Keratinocyte (primary cell): Measurements from ENCODE around the gene COL4A6. TPM values are rescaled to one million over a fixed set of nuclear protein-coding genes. Genes with fewer than 3 reads are reported as not detected.

Experiments
- DNase-seq: peaks from one replicate; pipeline ENCODE4 v3.0.0-alpha.2; 2011; ENCODE audit warnings: low read depth, missing footprints, low spot score
- FAIRE-seq: peaks from 2 replicates; lab custom pipeline; 2011; peaks lifted over from hg19 to GRCh38; lab: Jason Lieb, UNC
- H2AFZ ChIP-seq: 2 replicates; pipeline ENCODE4 v1.6.0; 2012; ENCODE audit warnings: low read length, control low read depth, inconsistent platforms; ENCODE audit not compliant: control insufficient read depth
- H3K27ac ChIP-seq: 2 replicates; pipeline ENCODE4 v1.5.1; 2011; ENCODE audit warnings: low read length; ENCODE audit not compliant: control insufficient read depth, insufficient read depth
- H3K27me3 ChIP-seq: 3 replicates; pipeline ENCODE4 v1.6.0; 2011; ENCODE audit warnings: low read length; ENCODE audit not compliant: control insufficient read depth, insufficient read depth; ENCODE audit errors: extremely low read depth
- H3K36me3 ChIP-seq, 2 experiments: 2 replicates in 1 of 2; 3 replicates in 1 of 2; pipeline ENCODE4 v1.5.1; 2011; ENCODE audit warnings: low read length in 2 of 2, mild to moderate bottlenecking in 1 of 2; ENCODE audit not compliant: control insufficient read depth in 2 of 2, insufficient read depth in 2 of 2; ENCODE audit errors: extremely low read depth in 1 of 2
- H3K4me1 ChIP-seq: 3 replicates; pipeline ENCODE4 v1.5.1; 2011; ENCODE audit warnings: low read length; ENCODE audit not compliant: control insufficient read depth, insufficient read depth; ENCODE audit errors: extremely low read depth
- H3K4me2 ChIP-seq: 3 replicates; pipeline ENCODE4 v1.6.0; 2011; ENCODE audit warnings: low read depth, low read length; ENCODE audit not compliant: control insufficient read depth, insufficient read depth; ENCODE audit errors: extremely low read depth
- H3K4me3 ChIP-seq, 3 experiments: fragments of 200-600 bp in 1 of 3; sonication (generic) in 1 of 3; 2 replicates in 2 of 3; 3 replicates in 1 of 3; pipeline ENCODE4 v1.5.1; 2011 to 2016; ENCODE audit warnings: low read length in 3 of 3, mild to moderate bottlenecking in 3 of 3, control low read depth in 2 of 3, inconsistent platforms in 1 of 3, low read depth in 1 of 3, mixed read lengths in 1 of 3, mixed run types in 1 of 3, moderate library complexity in 1 of 3; ENCODE audit not compliant: control insufficient read depth in 2 of 3, insufficient read depth in 2 of 3; ENCODE audit errors: extremely low read depth in 1 of 3
- H3K79me2 ChIP-seq: 2 replicates; pipeline ENCODE4 v1.6.0; 2012; ENCODE audit warnings: low read length; ENCODE audit not compliant: control insufficient read depth, insufficient read depth
- H3K9ac ChIP-seq: 3 replicates; pipeline ENCODE4 v1.6.0; 2011; ENCODE audit warnings: low read length; ENCODE audit not compliant: control insufficient read depth, insufficient read depth; ENCODE audit errors: extremely low read depth
- H3K9me1 ChIP-seq: 3 replicates; pipeline ENCODE4 v1.6.0; 2011; ENCODE audit warnings: low read length; ENCODE audit not compliant: control insufficient read depth, insufficient read depth; ENCODE audit errors: extremely low read depth
- H3K9me3 ChIP-seq: 2 replicates; pipeline ENCODE4 v1.5.1; 2012; ENCODE audit warnings: low read depth, low read length; ENCODE audit not compliant: control insufficient read depth
- H4K20me1 ChIP-seq: 3 replicates; pipeline ENCODE4 v1.6.0; 2011; ENCODE audit warnings: low read length; ENCODE audit not compliant: control insufficient read depth, insufficient read depth; ENCODE audit errors: extremely low read depth
- EZH2 ChIP-seq: IDR thresholded peaks from one replicate; pipeline ENCODE4 v1.6.1; 2012; ENCODE audit warnings: inconsistent platforms, mild to moderate bottlenecking, low read length, moderate library complexity
- dilution Hi-C: fragments of 300-500 bp; cut with MboI; formaldehyde crosslinking; loops from one replicate; pipeline ENCODE4 v1.7.0; 2020; ENCODE audit warnings: low sequenced_read_pairs; ENCODE audit not compliant: extremely low pct_ligation_motif_present
- polyA plus RNA-seq, 5 experiments: library from polyadenylated mRNA; depleted of rRNA in 3 of 5; stranded (reverse) in 3 of 5; stranded (forward) in 1 of 5; unstranded in 1 of 5; fragments of >200 nt; gene quantifications; 1 replicate in 1 of 5; 2 replicates in 3 of 5; 3 replicates in 1 of 5; pipeline versions ENCODE4 v1.2.1 to v1.2.3, GENCODE V29; 2011 to 2012; ENCODE audit warnings: missing spikeins in 2 of 5, low read depth in 1 of 5, low replicate concordance in 1 of 5
- TF ChIP-seq, protein P1 (sequence below), 3 experiments: IDR thresholded peaks in 1 of 3; conservative IDR thresholded peaks in 1 of 3; optimal IDR thresholded peaks in 1 of 3; 2 replicates in 2 of 3; 3 replicates in 1 of 3; pipeline versions ENCODE3 to v1.5.1; 2011; ENCODE audit warnings: low read length in 3 of 3, mild to moderate bottlenecking in 3 of 3, moderate library complexity in 2 of 3, control low read depth in 1 of 3, inconsistent platforms in 1 of 3; ENCODE audit not compliant: insufficient read depth in 2 of 3; ENCODE audit errors: extremely low read depth in 1 of 3

COL4A6 gene
- polyA plus RNA-seq, 1 donor (not counting 4 experiments of a cell fraction or from before 2014, with no cell fraction given), result 18.8 TPM

DNA sequence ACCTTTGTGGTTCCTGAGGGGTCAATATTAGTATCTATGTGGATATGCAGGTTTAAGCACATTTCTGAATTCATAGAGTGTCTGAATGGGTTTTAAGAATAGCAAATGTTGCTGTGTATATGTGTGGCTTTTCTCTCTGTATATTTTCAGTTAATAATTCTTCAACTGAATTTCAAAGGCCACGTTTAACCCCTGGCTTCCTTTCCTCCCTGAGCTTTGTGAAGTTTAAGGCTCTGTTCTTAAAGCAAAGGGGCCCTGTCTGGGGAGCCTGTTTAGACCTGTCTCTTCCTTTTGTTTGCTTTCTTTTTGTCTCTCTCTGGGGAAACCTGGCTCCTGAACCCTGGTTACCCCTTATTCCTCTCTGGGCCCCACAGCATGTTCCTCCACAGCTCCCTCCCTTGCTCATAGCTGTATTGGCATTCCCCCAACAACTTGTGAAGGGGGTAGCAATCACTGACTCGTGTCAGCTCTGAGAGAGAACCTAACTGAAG, 139.1 kb downstream of the COL4A6 start:
- Histone ChIP-seq H3K4me3 (peak overlapping the region in 1 of 3 experiments; percentile 7), H3K9ac (peak overlapping the region; percentile 7), H3K36me3 (no peaks in the 10 kb centered on the region), H3K9me3 (no peaks in the 10 kb centered on the region), H3K79me2 (no peaks in the 10 kb centered on the region), H3K27ac (peak overlapping the region; percentile 21), H4K20me1 (no peaks in the 10 kb centered on the region), H3K9me1 (no peaks in the 10 kb centered on the region), H3K4me1 (peaks cover 14% of the 10 kb centered on the region), H2AFZ (no peak overlapping the region), H3K27me3 (peaks cover 12% of the 10 kb centered on the region), H3K4me2 (peak overlapping the region; percentile 60)
- TF ChIP-seq, protein P1, sequence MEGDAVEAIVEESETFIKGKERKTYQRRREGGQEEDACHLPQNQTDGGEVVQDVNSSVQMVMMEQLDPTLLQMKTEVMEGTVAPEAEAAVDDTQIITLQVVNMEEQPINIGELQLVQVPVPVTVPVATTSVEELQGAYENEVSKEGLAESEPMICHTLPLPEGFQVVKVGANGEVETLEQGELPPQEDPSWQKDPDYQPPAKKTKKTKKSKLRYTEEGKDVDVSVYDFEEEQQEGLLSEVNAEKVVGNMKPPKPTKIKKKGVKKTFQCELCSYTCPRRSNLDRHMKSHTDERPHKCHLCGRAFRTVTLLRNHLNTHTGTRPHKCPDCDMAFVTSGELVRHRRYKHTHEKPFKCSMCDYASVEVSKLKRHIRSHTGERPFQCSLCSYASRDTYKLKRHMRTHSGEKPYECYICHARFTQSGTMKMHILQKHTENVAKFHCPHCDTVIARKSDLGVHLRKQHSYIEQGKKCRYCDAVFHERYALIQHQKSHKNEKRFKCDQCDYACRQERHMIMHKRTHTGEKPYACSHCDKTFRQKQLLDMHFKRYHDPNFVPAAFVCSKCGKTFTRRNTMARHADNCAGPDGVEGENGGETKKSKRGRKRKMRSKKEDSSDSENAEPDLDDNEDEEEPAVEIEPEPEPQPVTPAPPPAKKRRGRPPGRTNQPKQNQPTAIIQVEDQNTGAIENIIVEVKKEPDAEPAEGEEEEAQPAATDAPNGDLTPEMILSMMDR (optimal IDR thresholded peaks at IDR 0.05 in 1 of 3, IDR thresholded peaks at IDR 0.05 in 1 of 3, conservative IDR thresholded peaks at IDR 0.05 in 1 of 3; ENCODE audit: extremely low read depth in 1 of 3, insufficient read depth in 2 of 3, low read length in 3 of 3), result no peak
- no peak for TF ChIP-seq EZH2
- no peak for DNase-seq
- peak; percentile 29 for FAIRE-seq
- dilution Hi-C loops, result no loop called here

DNA sequence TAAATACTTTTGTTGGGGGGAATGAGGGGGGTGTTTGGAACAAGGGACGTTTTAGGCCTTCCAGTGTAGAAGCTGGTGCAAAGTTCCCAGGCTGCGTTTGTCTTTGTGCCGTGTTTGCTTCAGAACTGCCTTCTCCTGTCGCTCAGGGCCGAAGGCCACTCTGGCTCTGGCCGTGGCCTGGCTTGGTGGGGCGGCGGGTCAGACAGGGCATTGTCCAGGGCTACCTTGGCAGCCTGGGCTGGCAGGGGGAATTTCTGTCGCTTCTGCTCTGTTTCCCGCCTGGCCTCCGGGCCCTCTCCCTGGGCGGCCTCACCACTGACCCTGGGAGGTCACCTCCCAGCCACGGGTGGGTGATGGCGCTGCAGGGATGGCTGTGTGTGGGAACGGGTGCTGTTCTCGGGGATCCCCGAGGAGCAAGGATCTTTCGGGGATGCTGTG, 140.0 kb downstream of the COL4A6 start:
- H3K9me3 ChIP-seq, result no peaks in the 10 kb centered on the region
- no peaks in the 10 kb centered on the region for H4K20me1 ChIP-seq
- no peak overlapping the region for H3K27ac ChIP-seq
- no peaks in the 10 kb centered on the region for H3K79me2 ChIP-seq
- DNase-seq (no peak), FAIRE-seq (no peak)
- peaks cover 14% of the 10 kb centered on the region for H3K4me1 ChIP-seq
- TF ChIP-seq, protein P1 (optimal IDR thresholded peaks at IDR 0.05 in 1 of 3, IDR thresholded peaks at IDR 0.05 in 1 of 3, conservative IDR thresholded peaks at IDR 0.05 in 1 of 3; ENCODE audit: extremely low read depth in 1 of 3, insufficient read depth in 2 of 3, low read length in 3 of 3), result no peak
- TF ChIP-seq EZH2, result no peak
- H3K9ac ChIP-seq, result no peak overlapping the region
- H3K4me2 ChIP-seq, result no peak overlapping the region
- H3K36me3 ChIP-seq, result no peaks in the 10 kb centered on the region
- no peak overlapping the region for H2AFZ ChIP-seq
- peaks cover 12% of the 10 kb centered on the region for H3K27me3 ChIP-seq
- no peaks in the 10 kb centered on the region for H3K9me1 ChIP-seq
- H3K4me3 ChIP-seq, result no peak overlapping the region
- dilution Hi-C loops, result no loop called here
